H9 (cell line): ENCODE measurements around the gene USP9Y. TPM values are rescaled to one million over a fixed set of nuclear protein-coding genes. Genes with fewer than 3 reads are reported as not detected.

ENCODE experiments used
- DNase-seq: peaks from one replicate; pipeline ENCODE4 v3.0.0-alpha.2; 2017
- H2AFZ ChIP-seq: one replicate; pipeline ENCODE4 v1.6.1; 2013; ENCODE audit warnings: mild to moderate bottlenecking, low read length, control low read depth, moderate library complexity
- H2AK5ac ChIP-seq: 2 replicates; pipeline ENCODE4 v1.6.1; 2013; ENCODE audit warnings: low read length, control low read depth, mixed read lengths; ENCODE audit not compliant: insufficient read length
- H2BK120ac ChIP-seq: one replicate; pipeline ENCODE4 v1.6.1; 2013; ENCODE audit warnings: low read depth, mild to moderate bottlenecking, low read length, control low read depth, inconsistent platforms; ENCODE audit not compliant: poor library complexity, severe bottlenecking
- H2BK12ac ChIP-seq: 2 replicates; pipeline ENCODE4 v1.6.1; 2013; ENCODE audit warnings: low read length, control low read depth, mixed read lengths, low read depth; ENCODE audit not compliant: insufficient read length
- H2BK15ac ChIP-seq: 2 replicates; pipeline ENCODE4 v1.6.1; 2013; ENCODE audit warnings: low read depth, low read length, control low read depth
- H2BK20ac ChIP-seq: one replicate; pipeline ENCODE4 v1.6.1; 2013; ENCODE audit warnings: low read depth, mild to moderate bottlenecking, low read length, control low read depth, inconsistent platforms; ENCODE audit not compliant: poor library complexity, severe bottlenecking
- H2BK5ac ChIP-seq: 2 replicates; pipeline ENCODE4 v1.6.1; 2013; ENCODE audit warnings: low read length, control low read depth, mixed read lengths; ENCODE audit not compliant: insufficient read length
- H3K14ac ChIP-seq: 2 replicates; pipeline ENCODE4 v1.6.1; 2013; ENCODE audit warnings: low read length, control low read depth; ENCODE audit not compliant: insufficient read depth
- H3K18ac ChIP-seq: 2 replicates; pipeline ENCODE4 v1.6.1; 2013; ENCODE audit warnings: low read depth, mild to moderate bottlenecking, mixed read lengths, low read length, control low read depth; ENCODE audit not compliant: insufficient read length
- H3K23ac ChIP-seq: 2 replicates; pipeline ENCODE4 v1.6.1; 2013; ENCODE audit warnings: low read length, control low read depth, mixed read lengths, low read depth; ENCODE audit not compliant: insufficient read length
- H3K23me2 ChIP-seq: 2 replicates; pipeline ENCODE4 v1.6.1; 2013; ENCODE audit warnings: low read depth, mild to moderate bottlenecking, mixed read lengths, low read length, control low read depth; ENCODE audit not compliant: insufficient read length, poor library complexity, severe bottlenecking
- H3K27ac ChIP-seq: 2 replicates; pipeline ENCODE4 v1.5.1; 2013; ENCODE audit warnings: low read length, control low read depth, mixed read lengths, low read depth; ENCODE audit not compliant: insufficient read length
- H3K27me3 ChIP-seq: 2 replicates; pipeline ENCODE4 v1.6.1; 2013; ENCODE audit warnings: low read length, control low read depth, inconsistent platforms; ENCODE audit not compliant: insufficient read depth
- H3K4ac ChIP-seq: 2 replicates; pipeline ENCODE4 v1.6.1; 2013; ENCODE audit warnings: low read depth, mild to moderate bottlenecking, control low read depth, inconsistent platforms, low read length, moderate library complexity
- H3K4me1 ChIP-seq: 2 replicates; pipeline ENCODE4 v1.6.1; 2013; ENCODE audit warnings: low read length, control low read depth, inconsistent platforms; ENCODE audit not compliant: insufficient read depth
- H3K4me2 ChIP-seq: 2 replicates; pipeline ENCODE4 v1.6.1; 2013; ENCODE audit warnings: low read length, control low read depth, mixed read lengths; ENCODE audit not compliant: insufficient read length, insufficient read depth
- H3K56ac ChIP-seq: 2 replicates; pipeline ENCODE4 v1.6.1; 2013; ENCODE audit warnings: low read depth, mild to moderate bottlenecking, mixed read lengths, low read length, control low read depth; ENCODE audit not compliant: insufficient read length
- H3K79me1 ChIP-seq: 2 replicates; pipeline ENCODE4 v1.6.1; 2013; ENCODE audit warnings: low read depth, mild to moderate bottlenecking, moderate library complexity, low read length, control low read depth, inconsistent platforms; ENCODE audit not compliant: insufficient read depth, poor library complexity, severe bottlenecking
- H3K79me2 ChIP-seq: 2 replicates; pipeline ENCODE4 v1.6.1; 2013; ENCODE audit warnings: low read length, control low read depth, inconsistent platforms; ENCODE audit not compliant: insufficient read depth
- H3K9ac ChIP-seq: 2 replicates; pipeline ENCODE4 v1.6.1; 2013; ENCODE audit warnings: low read length, control low read depth, mixed read lengths; ENCODE audit not compliant: insufficient read length; ENCODE audit errors: extremely low read depth
- H3K9me3 ChIP-seq: one replicate; pipeline ENCODE4 v1.6.1; 2013; ENCODE audit warnings: low read depth, low read length, inconsistent platforms; ENCODE audit not compliant: control insufficient read depth
- H3T11ph ChIP-seq: one replicate; pipeline ENCODE4 v1.6.1; 2013; ENCODE audit warnings: mild to moderate bottlenecking, low read length, control low read depth, inconsistent platforms
- H4K20me1 ChIP-seq: one replicate; pipeline ENCODE4 v1.6.1; 2013; ENCODE audit not compliant: control insufficient read depth, insufficient read length, insufficient read depth
- H4K5ac ChIP-seq: 2 replicates; pipeline ENCODE4 v1.6.1; 2013; ENCODE audit warnings: low read depth, mild to moderate bottlenecking, mixed read lengths, low read length, control low read depth; ENCODE audit not compliant: insufficient read length
- H4K8ac ChIP-seq: replicated peaks from 2 replicates; pipeline ENCODE4 v1.6.1; 2013; ENCODE audit warnings: low read length, control low read depth, mixed read lengths, low read depth; ENCODE audit not compliant: insufficient read length
- H4K91ac ChIP-seq: 2 replicates; pipeline ENCODE4 v1.6.1; 2013; ENCODE audit warnings: low read depth, mild to moderate bottlenecking, moderate library complexity, mixed read lengths, low read length, control low read depth; ENCODE audit not compliant: insufficient read length
- H3K27ac Mint-ChIP-seq, 3 experiments: 2 replicates in 2 of 3; 3 replicates in 1 of 3; pipeline ENCODE4 v1.8.0; 2020 to 2021; ENCODE audit warnings: mixed read lengths in 3 of 3, mild to moderate bottlenecking in 1 of 3, moderate library complexity in 1 of 3
- H3K27me3 Mint-ChIP-seq: 2 replicates; pipeline ENCODE4 v1.8.0; 2021; ENCODE audit warnings: low read depth, mild to moderate bottlenecking, moderate library complexity, mixed read lengths
- H3K36me3 Mint-ChIP-seq, 3 experiments: 2 replicates in 2 of 3; 3 replicates in 1 of 3; pipeline ENCODE4 v1.8.0; 2020 to 2021; ENCODE audit warnings: low read depth in 3 of 3, mixed read lengths in 3 of 3; ENCODE audit not compliant: insufficient read depth in 1 of 3
- H3K4me1 Mint-ChIP-seq, 2 experiments: 2 replicates each; pipeline ENCODE4 v1.8.0; 2020; ENCODE audit warnings: mixed read lengths in 2 of 2
- H3K4me3 Mint-ChIP-seq, 2 experiments: 2 replicates in 1 of 2; 3 replicates in 1 of 2; pipeline ENCODE4 v1.8.0; 2020 to 2021; ENCODE audit warnings: mild to moderate bottlenecking in 2 of 2, mixed read lengths in 2 of 2, moderate library complexity in 1 of 2
- H3K9me3 Mint-ChIP-seq, 2 experiments: 2 replicates in 1 of 2; 3 replicates in 1 of 2; pipeline ENCODE4 v1.8.0; 2020; ENCODE audit warnings: mild to moderate bottlenecking in 2 of 2, mixed read lengths in 2 of 2, moderate library complexity in 1 of 2
- WGBS: extraction: QIAGEN DNeasy Blood & Tissue Kit; methylation state at CpG from one replicate; pipeline ENCODE4 v1.1.7; 2013; ENCODE audit warnings: missing lambda C conversion rate, low lambda C conversion rate, mixed read lengths; ENCODE audit not compliant: insufficient read length; ENCODE audit errors: extremely low coverage; 5-methylcytosine and 5-hydroxymethylcytosine counted together
- total RNA-seq: library from RNA; stranded (reverse); gene quantifications from 2 replicates; pipeline ENCODE4 v1.2.1, GENCODE V29; 2021
- TF ChIP-seq, protein P1 (sequence below): fragments of 200-600 bp; sonication (generic); conservative IDR thresholded peaks from 3 replicates; pipeline ENCODE4 v1.8.0; 2021; ENCODE audit warnings: antibody characterized with exemption, mild to moderate bottlenecking

The USP9Y gene
- total RNA-seq, 1 experiment from 2014 or later, result not detected

DNA sequence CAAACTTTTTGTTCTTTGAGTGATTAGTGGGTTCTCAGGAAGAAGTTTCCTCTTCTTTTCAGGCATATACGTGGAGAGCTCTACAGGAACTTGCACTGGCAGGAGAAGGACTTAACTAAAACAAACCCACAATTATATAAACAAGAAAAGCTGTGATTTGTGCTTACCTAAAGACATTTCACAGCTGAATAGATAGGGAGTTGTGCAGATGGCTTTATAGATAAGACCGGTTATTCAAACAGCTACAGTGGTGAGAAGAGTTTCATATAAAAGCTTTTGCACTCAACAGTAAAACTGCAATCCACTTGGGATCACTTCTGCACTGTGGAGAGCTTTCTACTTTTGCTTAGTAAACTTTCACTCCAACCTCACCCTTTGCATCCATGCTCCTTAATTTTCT lies 197.6 kb downstream of the USP9Y start:
- H3K4me3 Mint-ChIP-seq, result no peak overlapping the region
- no peak overlapping the region for H3K9ac ChIP-seq
- no peak overlapping the region for H2AFZ ChIP-seq
- no peaks in the 10 kb centered on the region for H4K20me1 ChIP-seq
- H3K9me3 Mint-ChIP-seq, result no peaks in the 10 kb centered on the region
- no peak overlapping the region for H4K91ac ChIP-seq
- H3K56ac ChIP-seq, result no peak overlapping the region
- H2BK5ac ChIP-seq, result no peak overlapping the region
- no peak overlapping the region for H2BK20ac ChIP-seq
- H2BK15ac ChIP-seq, result no peak overlapping the region
- no peak overlapping the region for H4K8ac ChIP-seq
- no peak overlapping the region for H3K4me2 ChIP-seq
- H3K23me2 ChIP-seq, result no peaks in the 10 kb centered on the region
- DNase-seq, result no peak
- no peaks in the 10 kb centered on the region for H3K27me3 Mint-ChIP-seq
- no peaks in the 10 kb centered on the region for H3K36me3 Mint-ChIP-seq
- TF ChIP-seq, protein P1, sequence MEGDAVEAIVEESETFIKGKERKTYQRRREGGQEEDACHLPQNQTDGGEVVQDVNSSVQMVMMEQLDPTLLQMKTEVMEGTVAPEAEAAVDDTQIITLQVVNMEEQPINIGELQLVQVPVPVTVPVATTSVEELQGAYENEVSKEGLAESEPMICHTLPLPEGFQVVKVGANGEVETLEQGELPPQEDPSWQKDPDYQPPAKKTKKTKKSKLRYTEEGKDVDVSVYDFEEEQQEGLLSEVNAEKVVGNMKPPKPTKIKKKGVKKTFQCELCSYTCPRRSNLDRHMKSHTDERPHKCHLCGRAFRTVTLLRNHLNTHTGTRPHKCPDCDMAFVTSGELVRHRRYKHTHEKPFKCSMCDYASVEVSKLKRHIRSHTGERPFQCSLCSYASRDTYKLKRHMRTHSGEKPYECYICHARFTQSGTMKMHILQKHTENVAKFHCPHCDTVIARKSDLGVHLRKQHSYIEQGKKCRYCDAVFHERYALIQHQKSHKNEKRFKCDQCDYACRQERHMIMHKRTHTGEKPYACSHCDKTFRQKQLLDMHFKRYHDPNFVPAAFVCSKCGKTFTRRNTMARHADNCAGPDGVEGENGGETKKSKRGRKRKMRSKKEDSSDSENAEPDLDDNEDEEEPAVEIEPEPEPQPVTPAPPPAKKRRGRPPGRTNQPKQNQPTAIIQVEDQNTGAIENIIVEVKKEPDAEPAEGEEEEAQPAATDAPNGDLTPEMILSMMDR, result no peak
- no CpG with 5 or more reads among the region's 2 CpGs for WGBS
- no peaks in the 10 kb centered on the region for H3K79me1 ChIP-seq
- H3K27ac Mint-ChIP-seq, result no peak overlapping the region
- H2BK12ac ChIP-seq, result no peak overlapping the region
- no peak overlapping the region for H3K4ac ChIP-seq
- no peaks in the 10 kb centered on the region for H3K79me2 ChIP-seq
- no peak overlapping the region for H3K14ac ChIP-seq
- H3T11ph ChIP-seq, result no peak overlapping the region
- no peak overlapping the region for H2BK120ac ChIP-seq
- no peak overlapping the region for H2AK5ac ChIP-seq
- H4K5ac ChIP-seq, result no peak overlapping the region
- H3K27ac ChIP-seq, result no peak overlapping the region
- H3K23ac ChIP-seq, result no peak overlapping the region
- no peaks in the 10 kb centered on the region for H3K4me1 ChIP-seq
- no peaks in the 10 kb centered on the region for H3K9me3 ChIP-seq
- H3K18ac ChIP-seq, result no peak overlapping the region
- no peaks in the 10 kb centered on the region for H3K4me1 Mint-ChIP-seq
- no peaks in the 10 kb centered on the region for H3K27me3 ChIP-seq
